Lower lobe of right lung (tissue), 2 donors: Measurements from ENCODE around the gene FATE1. TPM values are rescaled to one million over a fixed set of nuclear protein-coding genes. Genes with fewer than 3 reads are reported as not detected.
A peak's percentile ranks its signal among the peaks of the same experiment; 100 is the strongest.

Experiments
- ATAC-seq, 2 donors: fragments of 200-7000 bp; cut with Tn5 transposase; one replicate each; pipeline ENCODE4 v1.9.1; 2020 to 2022; ENCODE audit warnings: mild to moderate bottlenecking in 2 of 2, moderate library complexity in 2 of 2
- DNase-seq: peaks from one replicate; pipeline ENCODE4 v3.0.0-alpha.2; 2020
- H3K27ac ChIP-seq: fragments of 200-600 bp; one replicate; pipeline ENCODE4 v1.8.0; 2022
- H3K27me3 ChIP-seq: fragments of 200-600 bp; one replicate; pipeline ENCODE4 v1.8.0; 2022; ENCODE audit warnings: low read depth
- H3K36me3 ChIP-seq: fragments of 200-600 bp; one replicate; pipeline ENCODE4 v1.8.0; 2022; ENCODE audit warnings: mild to moderate bottlenecking
- H3K4me1 ChIP-seq: fragments of 200-600 bp; one replicate; pipeline ENCODE4 v1.8.0; 2022
- H3K4me3 ChIP-seq: fragments of 200-600 bp; one replicate; pipeline ENCODE4 v1.8.0; 2022; ENCODE audit warnings: mild to moderate bottlenecking
- H3K9me3 ChIP-seq: fragments of 200-600 bp; one replicate; pipeline ENCODE4 v1.8.0; 2022
- CTCF ChIP-seq: fragments of 200-600 bp; IDR thresholded peaks from one replicate; pipeline ENCODE4 v1.8.0; 2022; ENCODE audit warnings: antibody characterized with exemption, mild to moderate bottlenecking
- intact Hi-C: fragments of 100-400 bp; cut with DNase I; formaldehyde crosslinking; loops from one replicate; pipeline ENCODE4 v1.11.0; 2022
- total RNA-seq: library from RNA; stranded (reverse); fragmentation: NEBNext Ultra II Directional; extraction: Animal tissue kit (Norgen Biotek cat#: 25700); gene quantifications from one replicate; pipeline ENCODE4 v1.2.1, GENCODE V29; 2021
- donor health status: DM: no; HTN: yes; CAD: no; lungs with severe emphysema.

The FATE1 gene
- total RNA-seq, 1 donor from 2014 or later, result not detected

- ATAC-seq, result no peak
- H3K27ac ChIP-seq, result no peak overlapping the region
- no peaks in the 10 kb centered on the region for H3K4me1 ChIP-seq
- DNase-seq, result no peak
- TF ChIP-seq CTCF, result no peak
- H3K27me3 ChIP-seq, result no peaks in the 10 kb centered on the region
- no peak overlapping the region for H3K4me3 ChIP-seq
- H3K9me3 ChIP-seq, result no peaks in the 10 kb centered on the region
- intact Hi-C loops, result no loop called here
- no peaks in the 10 kb centered on the region for H3K36me3 ChIP-seq
These were observed 3.6 kb upstream of the FATE1 start for GRCh38 chrX:151712253-151712652.

GRCh38 chrX:151713849-151714248 is 2.0 kb upstream of the FATE1 start:
- Histone ChIP-seq H3K4me3 (no peak overlapping the region), H3K9me3 (no peaks in the 10 kb centered on the region), H3K4me1 (no peaks in the 10 kb centered on the region), H3K36me3 (no peaks in the 10 kb centered on the region), H3K27me3 (no peaks in the 10 kb centered on the region), H3K27ac (no peak overlapping the region)
- ATAC-seq (no peak), DNase-seq (no peak)
- peak; percentile 31 for TF ChIP-seq CTCF
- intact Hi-C loops, result no loop called here

- DNase-seq (no peak), ATAC-seq (no peak)
- no peaks in the 10 kb centered on the region for H3K27me3 ChIP-seq
- H3K27ac ChIP-seq, result no peak overlapping the region
- H3K9me3 ChIP-seq, result no peaks in the 10 kb centered on the region
- TF ChIP-seq CTCF, result no peak
- no peaks in the 10 kb centered on the region for H3K36me3 ChIP-seq
- H3K4me1 ChIP-seq, result no peaks in the 10 kb centered on the region
- no peak overlapping the region for H3K4me3 ChIP-seq
- intact Hi-C loops, result no loop called here
These were observed 1.5 kb upstream of the FATE1 start for GRCh38 chrX:151714362-151714761.

- ATAC-seq, result peak; percentile 28 to 42
- no peaks in the 10 kb centered on the region for H3K9me3 ChIP-seq
- no peaks in the 10 kb centered on the region for H3K27me3 ChIP-seq
- DNase-seq, result no peak
- H3K36me3 ChIP-seq, result no peaks in the 10 kb centered on the region
- no peak overlapping the region for H3K27ac ChIP-seq
- H3K4me3 ChIP-seq, result no peak overlapping the region
- intact Hi-C loops, result no loop called here
- no peak for TF ChIP-seq CTCF
- no peaks in the 10 kb centered on the region for H3K4me1 ChIP-seq
These were observed 6.5 kb downstream of the FATE1 start for GRCh38 chrX:151722241-151722846.

GRCh38 chrX:151723156-151723760 is 7.4 kb downstream of the FATE1 start:
- no peaks in the 10 kb centered on the region for H3K9me3 ChIP-seq
- no peaks in the 10 kb centered on the region for H3K4me1 ChIP-seq
- ATAC-seq, result no peak
- TF ChIP-seq CTCF, result no peak
- no peak overlapping the region for H3K27ac ChIP-seq
- no peaks in the 10 kb centered on the region for H3K36me3 ChIP-seq
- no peaks in the 10 kb centered on the region for H3K27me3 ChIP-seq
- DNase-seq, result no peak
- H3K4me3 ChIP-seq, result no peak overlapping the region
- intact Hi-C loops, result no loop called here
